ENCODE measurements around the gene SWT1.
A peak's percentile ranks its signal among the peaks of the same experiment; 100 is the strongest.
"Not testable (repeated sequence)": the region's sequence is repeated elsewhere in the genome, so short reads cannot be mapped to it uniquely, and the experiment has no call there.

The SWT1 gene

DNA sequence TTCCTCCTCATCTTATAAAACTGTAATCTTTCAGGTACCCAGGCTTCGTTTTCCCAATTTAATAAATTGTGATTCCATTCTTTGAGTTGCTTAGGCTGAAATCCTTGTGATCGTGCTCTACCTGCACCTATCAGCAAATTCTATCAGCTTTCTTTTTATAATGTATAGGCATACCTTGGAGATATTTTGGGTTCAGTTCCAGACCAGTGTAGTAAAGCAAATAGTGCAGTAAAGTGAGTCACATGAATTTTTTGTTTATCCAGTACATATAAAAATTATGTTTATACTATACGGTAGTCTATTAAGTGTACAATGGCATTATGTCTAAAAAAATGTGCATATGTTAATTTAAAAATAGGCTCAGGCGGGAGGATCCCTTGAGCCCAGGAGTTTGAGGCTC, 5.5 kb downstream of the SWT1 start:
- TF ChIP-seq, protein P1, sequence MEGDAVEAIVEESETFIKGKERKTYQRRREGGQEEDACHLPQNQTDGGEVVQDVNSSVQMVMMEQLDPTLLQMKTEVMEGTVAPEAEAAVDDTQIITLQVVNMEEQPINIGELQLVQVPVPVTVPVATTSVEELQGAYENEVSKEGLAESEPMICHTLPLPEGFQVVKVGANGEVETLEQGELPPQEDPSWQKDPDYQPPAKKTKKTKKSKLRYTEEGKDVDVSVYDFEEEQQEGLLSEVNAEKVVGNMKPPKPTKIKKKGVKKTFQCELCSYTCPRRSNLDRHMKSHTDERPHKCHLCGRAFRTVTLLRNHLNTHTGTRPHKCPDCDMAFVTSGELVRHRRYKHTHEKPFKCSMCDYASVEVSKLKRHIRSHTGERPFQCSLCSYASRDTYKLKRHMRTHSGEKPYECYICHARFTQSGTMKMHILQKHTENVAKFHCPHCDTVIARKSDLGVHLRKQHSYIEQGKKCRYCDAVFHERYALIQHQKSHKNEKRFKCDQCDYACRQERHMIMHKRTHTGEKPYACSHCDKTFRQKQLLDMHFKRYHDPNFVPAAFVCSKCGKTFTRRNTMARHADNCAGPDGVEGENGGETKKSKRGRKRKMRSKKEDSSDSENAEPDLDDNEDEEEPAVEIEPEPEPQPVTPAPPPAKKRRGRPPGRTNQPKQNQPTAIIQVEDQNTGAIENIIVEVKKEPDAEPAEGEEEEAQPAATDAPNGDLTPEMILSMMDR (IDR thresholded peaks at IDR 0.05; ENCODE audit: low read depth, low read length) = no peak
- no peak for DNase-seq (ENCODE audit: low read depth in 2 of 2)
- no peak overlapping the region for H3K4me3 ChIP-seq (replicated peaks in 1 of 2; ENCODE audit: low read depth in 2 of 2, low read length in 2 of 2)

DNA sequence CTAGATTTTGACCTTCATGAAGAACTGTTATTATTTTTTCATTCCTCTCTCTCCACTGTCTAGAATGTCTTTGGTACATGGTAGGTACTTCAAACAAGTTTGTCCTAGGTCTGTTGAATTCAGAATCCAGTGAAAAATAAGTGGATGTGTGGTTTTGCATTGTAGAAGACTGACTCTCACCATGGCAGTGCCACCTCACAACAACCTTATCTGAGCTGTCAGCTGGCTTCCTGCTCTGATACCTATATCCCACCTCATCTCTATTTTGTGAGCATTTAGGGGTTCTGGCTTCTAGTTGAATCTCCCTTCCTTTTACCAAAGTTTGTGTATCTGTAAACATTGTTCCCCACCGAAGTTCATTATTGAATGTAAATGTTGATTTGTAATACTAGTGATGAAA, 9.1 kb downstream of the SWT1 start:
- no peak for DNase-seq (ENCODE audit: low read depth in 2 of 2)
- TF ChIP-seq, protein P1 (IDR thresholded peaks at IDR 0.05; ENCODE audit: low read depth, low read length) = no peak
- H3K4me3 ChIP-seq (replicated peaks in 1 of 2; ENCODE audit: low read depth in 2 of 2, low read length in 2 of 2) = no peak overlapping the region

DNA sequence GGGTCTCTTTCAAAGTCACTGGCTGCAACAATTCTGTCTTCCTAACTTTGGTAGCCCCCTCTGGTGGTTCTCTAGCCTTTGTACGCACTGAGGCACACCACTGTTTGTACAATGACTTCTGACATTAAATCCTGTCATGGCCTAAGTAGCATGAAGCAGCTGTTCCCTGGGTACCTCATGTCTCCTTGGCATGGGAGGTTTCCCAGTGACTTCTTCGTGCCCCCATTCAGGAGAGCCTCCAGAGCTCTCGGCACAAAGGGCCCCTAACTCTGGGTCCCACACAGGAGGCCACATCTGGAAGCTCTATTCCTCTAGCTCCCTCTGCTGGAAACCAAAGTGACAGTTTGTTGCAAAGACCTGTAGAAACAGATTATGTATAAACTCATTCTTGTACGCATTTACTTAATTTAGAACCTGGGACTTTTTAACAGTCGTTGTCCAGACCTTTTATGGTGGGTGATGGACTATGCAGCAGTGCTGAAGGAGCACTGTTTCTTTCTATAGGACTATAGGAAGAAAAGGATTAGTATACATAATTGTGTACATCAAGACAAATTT, 13.4 kb downstream of the SWT1 start:
- no peak overlapping the region for H3K4me3 ChIP-seq (replicated peaks in 1 of 2; ENCODE audit: low read depth in 2 of 2, low read length in 2 of 2)
- DNase-seq (ENCODE audit: low read depth in 2 of 2) = peak; percentile 75 to 77
- TF ChIP-seq, protein P1 (IDR thresholded peaks at IDR 0.05; ENCODE audit: low read depth, low read length) = peak; percentile 66

DNA sequence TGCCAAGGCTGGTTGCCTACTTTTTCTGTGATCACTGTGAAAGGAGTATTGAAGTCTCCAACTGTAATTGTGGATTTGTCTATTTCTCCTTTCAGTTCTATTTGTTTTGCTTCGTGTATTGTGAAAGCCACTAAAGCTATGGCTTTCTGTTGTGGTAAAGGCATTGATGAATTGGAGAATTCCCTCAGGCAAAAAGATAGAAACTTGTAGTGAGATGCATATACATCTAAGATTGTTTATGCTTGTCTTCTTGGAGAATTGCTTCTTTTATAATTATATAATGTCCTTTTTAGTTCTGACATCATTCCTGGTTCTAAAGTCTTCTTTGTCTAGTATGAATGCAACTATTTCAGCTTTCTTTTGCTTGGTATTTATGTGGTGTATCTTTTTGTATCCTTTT, 36.8 kb downstream of the SWT1 start:
- TF ChIP-seq, protein P1 (IDR thresholded peaks at IDR 0.05; ENCODE audit: low read depth, low read length) = no peak
- no peak overlapping the region for H3K4me3 ChIP-seq (replicated peaks in 1 of 2; ENCODE audit: low read depth in 2 of 2, low read length in 2 of 2)
- no peak for DNase-seq (ENCODE audit: low read depth in 2 of 2)

DNA sequence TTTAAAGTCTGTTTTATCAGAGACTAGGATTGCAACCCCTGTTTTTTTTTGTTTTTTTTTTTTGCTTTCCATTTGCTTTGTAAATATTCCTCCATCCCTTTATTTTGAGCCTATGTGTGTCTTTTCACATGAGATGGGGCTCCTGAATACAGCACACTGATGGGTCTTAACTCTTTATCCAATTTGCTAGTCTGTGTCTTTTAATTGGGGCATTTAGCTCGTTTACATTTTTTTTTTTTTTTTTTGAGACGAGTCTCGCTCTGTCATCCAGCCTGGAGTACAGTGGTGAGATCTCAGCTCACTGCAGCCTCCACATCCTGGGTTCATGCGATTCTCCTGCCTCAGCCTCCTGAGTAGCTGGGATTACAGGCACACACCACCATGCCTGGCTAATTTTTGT, 41.7 kb downstream of the SWT1 start:
- H3K4me3 ChIP-seq (replicated peaks in 1 of 2; ENCODE audit: low read depth in 2 of 2, low read length in 2 of 2); DNase-seq (ENCODE audit: low read depth in 2 of 2): not testable (repeated sequence)

DNA sequence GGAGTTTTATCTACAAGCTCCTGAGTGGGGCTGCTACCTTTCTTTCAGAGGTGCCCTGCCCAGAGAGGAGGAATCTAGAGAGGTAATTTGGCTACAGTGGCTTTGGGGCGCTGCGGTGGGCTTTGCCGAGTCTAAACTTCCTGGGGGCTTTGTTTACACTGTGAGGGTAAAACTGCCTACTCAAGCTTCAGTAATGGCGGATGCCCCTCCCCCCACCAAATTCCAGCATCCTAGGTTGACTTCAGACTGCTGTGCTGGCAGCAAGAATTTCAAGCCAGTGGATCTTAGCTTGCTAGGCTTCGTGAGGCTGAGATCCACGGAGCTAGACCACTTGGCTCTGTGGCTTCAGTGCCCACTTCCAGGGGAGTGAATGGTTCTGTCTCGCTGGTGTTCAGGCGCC, 43.9 kb downstream of the SWT1 start:
- no peak overlapping the region for H3K4me3 ChIP-seq (replicated peaks in 1 of 2; ENCODE audit: low read depth in 2 of 2, low read length in 2 of 2)
- TF ChIP-seq, protein P1 (IDR thresholded peaks at IDR 0.05; ENCODE audit: low read depth, low read length) = no peak
- DNase-seq (ENCODE audit: low read depth in 2 of 2) = no peak

DNA sequence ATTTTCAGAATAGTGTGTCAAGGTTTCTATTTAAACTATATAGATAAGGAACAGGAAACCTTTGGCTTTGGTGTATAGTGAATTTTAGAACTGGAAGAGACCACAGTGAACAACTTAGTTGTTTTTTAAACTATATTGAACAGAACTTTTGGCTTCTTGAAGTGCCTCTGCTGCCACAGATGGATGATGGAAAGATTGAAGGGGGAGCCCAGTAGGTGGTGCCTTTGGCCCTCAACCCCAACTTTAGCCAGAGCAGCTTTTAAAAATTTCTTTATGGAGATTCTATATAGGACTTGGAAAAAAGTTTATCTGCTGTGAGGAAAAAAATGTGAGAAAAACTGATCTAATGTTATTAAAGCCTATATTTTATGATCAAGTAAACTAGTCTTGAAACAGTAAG, 50.2 kb downstream of the SWT1 start:
- no peak overlapping the region for H3K4me3 ChIP-seq (replicated peaks in 1 of 2; ENCODE audit: low read depth in 2 of 2, low read length in 2 of 2)
- TF ChIP-seq, protein P1 (IDR thresholded peaks at IDR 0.05; ENCODE audit: low read depth, low read length) = no peak
- no peak for DNase-seq (ENCODE audit: low read depth in 2 of 2)
